ENCODE data around the gene PLXNA4. TPM values are rescaled to one million over a fixed set of nuclear protein-coding genes. Genes with fewer than 3 reads are reported as not detected.

PLXNA4 gene
- total RNA-seq, 1 donor from 2014 or later = 3.5 TPM

- no peak for TF ChIP-seq CTCF (IDR thresholded peaks at IDR 0.05; ENCODE audit: unreplicated experiment)
- Mint-ChIP-seq H3K4me3 (ENCODE audit: unreplicated experiment) (no peak overlapping the region), H3K27me3 (ENCODE audit: unreplicated experiment) (peaks cover 9% of the 10 kb centered on the region), H3K4me1 (ENCODE audit: unreplicated experiment) (peaks cover 11% of the 10 kb centered on the region), H3K27ac (ENCODE audit: unreplicated experiment) (no peak overlapping the region), H3K9me3 (ENCODE audit: unreplicated experiment) (no peaks in the 10 kb centered on the region), H3K36me3 (ENCODE audit: low read depth, unreplicated experiment) (no peaks in the 10 kb centered on the region)
- DNase-seq (ENCODE audit: low spot score) = no peak
These were observed 492.6 kb downstream of the PLXNA4 start for GRCh38 chr7:132083537-132084123.

- DNase-seq (ENCODE audit: low spot score) = no peak
- Mint-ChIP-seq H3K27me3 (ENCODE audit: unreplicated experiment) (peaks cover 9% of the 10 kb centered on the region), H3K4me3 (ENCODE audit: unreplicated experiment) (no peak overlapping the region), H3K9me3 (ENCODE audit: unreplicated experiment) (no peaks in the 10 kb centered on the region), H3K4me1 (ENCODE audit: unreplicated experiment) (peaks cover 11% of the 10 kb centered on the region), H3K36me3 (ENCODE audit: low read depth, unreplicated experiment) (no peaks in the 10 kb centered on the region), H3K27ac (ENCODE audit: unreplicated experiment) (no peak overlapping the region)
- no peak for TF ChIP-seq CTCF (IDR thresholded peaks at IDR 0.05; ENCODE audit: unreplicated experiment)
These were observed 493.1 kb downstream of the PLXNA4 start for GRCh38 chr7:132083126-132083525.

GRCh38 chr7:132082394-132082793 is 493.9 kb downstream of the PLXNA4 start:
- no peaks in the 10 kb centered on the region for H3K36me3 Mint-ChIP-seq (ENCODE audit: low read depth, unreplicated experiment)
- no peaks in the 10 kb centered on the region for H3K9me3 Mint-ChIP-seq (ENCODE audit: unreplicated experiment)
- H3K4me1 Mint-ChIP-seq (ENCODE audit: unreplicated experiment) = peaks cover 11% of the 10 kb centered on the region
- H3K4me3 Mint-ChIP-seq (ENCODE audit: unreplicated experiment) = no peak overlapping the region
- no peak for DNase-seq (ENCODE audit: low spot score)
- peaks cover 7% of the 10 kb centered on the region for H3K27me3 Mint-ChIP-seq (ENCODE audit: unreplicated experiment)
- H3K27ac Mint-ChIP-seq (ENCODE audit: unreplicated experiment) = no peak overlapping the region
- TF ChIP-seq CTCF (IDR thresholded peaks at IDR 0.05; ENCODE audit: unreplicated experiment) = no peak

- Mint-ChIP-seq H3K27me3 (ENCODE audit: unreplicated experiment) (peaks cover 7% of the 10 kb centered on the region), H3K4me3 (ENCODE audit: unreplicated experiment) (no peak overlapping the region), H3K4me1 (ENCODE audit: unreplicated experiment) (peaks cover 11% of the 10 kb centered on the region), H3K9me3 (ENCODE audit: unreplicated experiment) (no peaks in the 10 kb centered on the region), H3K36me3 (ENCODE audit: low read depth, unreplicated experiment) (no peaks in the 10 kb centered on the region), H3K27ac (ENCODE audit: unreplicated experiment) (no peak overlapping the region)
- no peak for TF ChIP-seq CTCF (IDR thresholded peaks at IDR 0.05; ENCODE audit: unreplicated experiment)
- DNase-seq (ENCODE audit: low spot score) = no peak
These were observed 494.6 kb downstream of the PLXNA4 start for GRCh38 chr7:132081686-132082085.

- TF ChIP-seq CTCF (IDR thresholded peaks at IDR 0.05; ENCODE audit: unreplicated experiment) = no peak
- H3K27ac Mint-ChIP-seq (ENCODE audit: unreplicated experiment) = no peak overlapping the region
- peaks cover 7% of the 10 kb centered on the region for H3K27me3 Mint-ChIP-seq (ENCODE audit: unreplicated experiment)
- H3K9me3 Mint-ChIP-seq (ENCODE audit: unreplicated experiment) = no peaks in the 10 kb centered on the region
- H3K36me3 Mint-ChIP-seq (ENCODE audit: low read depth, unreplicated experiment) = no peaks in the 10 kb centered on the region
- no peak for DNase-seq (ENCODE audit: low spot score)
- peaks cover 16% of the 10 kb centered on the region for H3K4me1 Mint-ChIP-seq (ENCODE audit: unreplicated experiment)
- H3K4me3 Mint-ChIP-seq (ENCODE audit: unreplicated experiment) = no peak overlapping the region
These were observed 495.2 kb downstream of the PLXNA4 start for GRCh38 chr7:132080967-132081668.

Data from endothelial cell (in vitro differentiated cells).